Ovary (tissue), 3 donors: ENCODE data around the gene PSEN2.

ENCODE experiments used
- CTCF ChIP-seq, 3 donors: fragments of 450-650 bp in 2 of 3; fragments of 200-600 bp in 1 of 3; IDR thresholded peaks; one replicate each; pipeline versions ENCODE4 v1.5.1 to v1.8.0; 2016 to 2022; ENCODE audit warnings: antibody characterized with exemption in 3 of 3, mild to moderate bottlenecking in 1 of 3
- EP300 ChIP-seq: sonication (generic); formaldehyde crosslinking; IDR thresholded peaks from one replicate; pipeline ENCODE4 v1.6.1; 2017; ENCODE audit warnings: antibody characterized with exemption
- POLR2A ChIP-seq: fragments of 450-650 bp; IDR thresholded peaks from one replicate; pipeline ENCODE4 v1.6.1; 2017; ENCODE audit warnings: antibody characterized with exemption, mild to moderate bottlenecking, moderate library complexity
- donor health status: DM: no; HTN: no; CAD: no.

- no peak for TF ChIP-seq CTCF (IDR thresholded peaks at IDR 0.05)
- TF ChIP-seq POLR2A = no peak
- TF ChIP-seq EP300 = no peak
Observed at GRCh38 chr1:226882187-226882586, 11.8 kb downstream of the PSEN2 start.
